WTC11 (cell line): ENCODE measurements around the gene PDE12. TPM values are rescaled to one million over a fixed set of nuclear protein-coding genes. Genes with fewer than 3 reads are reported as not detected.

Experiments used
- ATAC-seq: fragments of 200-7000 bp; cut with Tn5 transposase; 2 replicates; pipeline ENCODE4 v1.10.0; 2021; ENCODE audit warnings: mild to moderate bottlenecking, moderate library complexity
- CTCF ChIA-PET: fragments of 300-600 bp; sonication (Branson Sonifier 250); formaldehyde crosslinking; loops from one replicate; lab custom pipeline; 2021; ENCODE audit warnings: antibody characterized with exemption; lab: Charles Lee
- POLR2A ChIA-PET: fragments of 350-600 bp; sonication (Branson Sonifier 250); formaldehyde crosslinking; loops from one replicate; lab custom pipeline; 2021; ENCODE audit warnings: antibody characterized with exemption; lab: Charles Lee
- DNase-seq: peaks from one replicate; pipeline ENCODE4 v3.0.0; 2021; ENCODE audit warnings: low spot score
- H3K27ac Mint-ChIP-seq: 2 replicates; pipeline ENCODE4 v1.8.0; 2021; ENCODE audit warnings: mixed read lengths
- H3K27me3 Mint-ChIP-seq: 2 replicates; pipeline ENCODE4 v1.8.0; 2021; ENCODE audit warnings: low read depth, mild to moderate bottlenecking, moderate library complexity, mixed read lengths
- H3K36me3 Mint-ChIP-seq: 2 replicates; pipeline ENCODE4 v1.8.0; 2021; ENCODE audit warnings: mixed read lengths
- H3K4me1 Mint-ChIP-seq: 2 replicates; pipeline ENCODE4 v1.8.0; 2022; ENCODE audit warnings: mixed read lengths
- H3K4me3 Mint-ChIP-seq: 2 replicates; pipeline ENCODE4 v1.8.0; 2021; ENCODE audit warnings: mild to moderate bottlenecking, moderate library complexity, mixed read lengths
- H3K9me3 Mint-ChIP-seq: 2 replicates; pipeline ENCODE4 v1.8.0; 2021; ENCODE audit warnings: mixed read lengths
- CREB1 ChIP-seq: sonication (generic); formaldehyde crosslinking; IDR thresholded peaks from 2 replicates; pipeline ENCODE4 v1.8.0; 2023; ENCODE audit warnings: mild to moderate bottlenecking, missing genetic modification reagents
- CTCF ChIP-seq: fragments of 200-600 bp; IDR thresholded peaks from 2 replicates; pipeline ENCODE4 v1.8.0; 2022; ENCODE audit warnings: antibody characterized with exemption
- EMX1 ChIP-seq: fragments of 250-450 bp; sonication (Bioruptor Pico); IDR thresholded peaks from 2 replicates; pipeline ENCODE4 v1.8.0; 2021; ENCODE audit warnings: mild to moderate bottlenecking
- FOXK1 ChIP-seq: sonication (generic); formaldehyde crosslinking; IDR thresholded peaks from 2 replicates; pipeline ENCODE4 v1.8.0; 2022; ENCODE audit warnings: mild to moderate bottlenecking, moderate library complexity, missing genetic modification reagents
- FOXP4 ChIP-seq: sonication (generic); formaldehyde crosslinking; IDR thresholded peaks from 2 replicates; pipeline ENCODE4 v1.8.0; 2022; ENCODE audit warnings: mild to moderate bottlenecking, missing genetic modification reagents
- GRHL2 ChIP-seq: fragments of 250-450 bp; sonication (Bioruptor Pico); IDR thresholded peaks from 2 replicates; pipeline ENCODE4 v1.8.0; 2022; ENCODE audit warnings: mild to moderate bottlenecking, moderate library complexity; ENCODE audit not compliant: insufficient replicate concordance, severe bottlenecking
- NFE2L1 ChIP-seq: sonication (generic); formaldehyde crosslinking; IDR thresholded peaks from 2 replicates; pipeline ENCODE4 v1.8.1; 2023; ENCODE audit warnings: missing genetic modification reagents
- NR1H2 ChIP-seq: sonication (generic); formaldehyde crosslinking; IDR thresholded peaks from 2 replicates; pipeline ENCODE4 v1.9.0; 2021; ENCODE audit warnings: mild to moderate bottlenecking, moderate library complexity, missing genetic modification reagents
- NR2C2 ChIP-seq: sonication (generic); formaldehyde crosslinking; IDR thresholded peaks from 2 replicates; pipeline ENCODE4 v1.8.0; 2022; ENCODE audit warnings: mild to moderate bottlenecking, missing genetic modification reagents
- OVOL2 ChIP-seq: fragments of 250-450 bp; sonication (Bioruptor Pico); IDR thresholded peaks from 2 replicates; pipeline ENCODE4 v1.9.0; 2021; ENCODE audit warnings: mild to moderate bottlenecking, borderline replicate concordance
- PRDM15 ChIP-seq: sonication (generic); formaldehyde crosslinking; IDR thresholded peaks from 2 replicates; pipeline ENCODE4 v1.8.0; 2022; ENCODE audit warnings: missing genetic modification reagents
- ZBTB21 ChIP-seq: sonication (generic); formaldehyde crosslinking; IDR thresholded peaks from 2 replicates; pipeline ENCODE4 v1.8.1; 2023; ENCODE audit warnings: mild to moderate bottlenecking, missing genetic modification reagents, borderline replicate concordance
- ZNF138 ChIP-seq: sonication (generic); formaldehyde crosslinking; conservative IDR thresholded peaks from 2 replicates; pipeline ENCODE4 v1.8.1; 2022; ENCODE audit warnings: mild to moderate bottlenecking, moderate library complexity, missing genetic modification reagents
- ZNF219 ChIP-seq: sonication (generic); formaldehyde crosslinking; IDR thresholded peaks from 2 replicates; pipeline ENCODE4 v1.8.0; 2023; ENCODE audit warnings: missing genetic modification reagents, mild to moderate bottlenecking, borderline replicate concordance
- ZNF281 ChIP-seq: sonication (generic); formaldehyde crosslinking; IDR thresholded peaks from 2 replicates; pipeline ENCODE4 v1.8.0; 2023; ENCODE audit warnings: mild to moderate bottlenecking, missing genetic modification reagents
- ZNF396 ChIP-seq: fragments of 250-450 bp; sonication (Bioruptor Pico); IDR thresholded peaks from 2 replicates; pipeline ENCODE4 v1.8.0; 2021; ENCODE audit warnings: mild to moderate bottlenecking, moderate library complexity, borderline replicate concordance
- ZNF416 ChIP-seq: fragments of 250-450 bp; sonication (Bioruptor Pico); IDR thresholded peaks from 2 replicates; pipeline ENCODE4 v1.9.0; 2021; ENCODE audit warnings: mild to moderate bottlenecking, inconsistent platforms
- total RNA-seq: library from RNA; stranded (reverse); gene quantifications from 3 replicates; pipeline ENCODE4 v1.2.3, GENCODE V29; 2021

The PDE12 gene
- total RNA-seq, 1 experiment from 2014 or later: 16.4 TPM

- Mint-ChIP-seq H3K4me3 (no peak overlapping the region), H3K27me3 (no peaks in the 10 kb centered on the region), H3K4me1 (no peaks in the 10 kb centered on the region), H3K27ac (no peak overlapping the region), H3K36me3 (no peaks in the 10 kb centered on the region)
- ATAC-seq: no peak
- POLR2A ChIA-PET: no interaction called here
- no peak for TF ChIP-seq PRDM15 (CRISPR knock-in tag)
- no peak for TF ChIP-seq GRHL2
- no peak for TF ChIP-seq ZNF138 (CRISPR knock-in tag)
- no peak for TF ChIP-seq OVOL2 (CRISPR knock-in tag)
- TF ChIP-seq CREB1 (CRISPR knock-in tag): no peak
- TF ChIP-seq NFE2L1: no peak
- no peak for TF ChIP-seq EMX1
- TF ChIP-seq FOXK1 (CRISPR knock-in tag): no peak
- TF ChIP-seq ZNF281 (CRISPR knock-in tag): no peak
- TF ChIP-seq NR2C2 (CRISPR knock-in tag): no peak
- TF ChIP-seq NR1H2: no peak
- TF ChIP-seq, all 79 proteins: peak for 0
- CTCF ChIA-PET: interaction anchor here (1.0 kb wide), 1 partner anchor 530 kb away, joined by 3 read pairs; no protein-coding TSS in a partner anchor
- no peaks in the 10 kb centered on the region for H3K9me3 Mint-ChIP-seq
- no peak for DNase-seq
Observed at GRCh38 chr3:57518276-57518915, 37.7 kb upstream of the PDE12 start.

- Mint-ChIP-seq H3K9me3 (no peaks in the 10 kb centered on the region), H3K36me3 (no peaks in the 10 kb centered on the region), H3K27ac (no peak overlapping the region), H3K4me3 (no peak overlapping the region), H3K27me3 (peaks cover 3% of the 10 kb centered on the region; the same call in 1 of the 2 replicates), H3K4me1 (no peaks in the 10 kb centered on the region)
- DNase-seq (no peak), ATAC-seq (no peak)
- TF ChIP-seq ZNF396 (no peak), ZBTB21 (no peak), ZNF138 (CRISPR knock-in tag) (no peak)
- CTCF ChIA-PET: interaction anchor here (0.6 kb wide), 1 partner anchor 133 kb away, joined by 3 read pairs; no protein-coding TSS in a partner anchor
- POLR2A ChIA-PET: no interaction called here
Observed at GRCh38 chr3:57530071-57530608, 25.9 kb upstream of the PDE12 start.

GRCh38 chr3:57538465-57538864 is 17.6 kb upstream of the PDE12 start:
- no peaks in the 10 kb centered on the region for H3K27me3 Mint-ChIP-seq
- no peaks in the 10 kb centered on the region for H3K36me3 Mint-ChIP-seq
- H3K9me3 Mint-ChIP-seq: no peaks in the 10 kb centered on the region
- ATAC-seq (no peak), DNase-seq (no peak)
- H3K27ac Mint-ChIP-seq: no peak overlapping the region
- no peak overlapping the region for H3K4me3 Mint-ChIP-seq
- POLR2A ChIA-PET: no interaction called here
- H3K4me1 Mint-ChIP-seq: no peaks in the 10 kb centered on the region
- CTCF ChIA-PET: no interaction called here
- TF ChIP-seq NR2C2 (CRISPR knock-in tag) (no peak), ZNF416 (CRISPR knock-in tag) (no peak), CTCF (no peak), ZNF219 (no peak), PRDM15 (CRISPR knock-in tag) (no peak), FOXP4 (CRISPR knock-in tag) (no peak)
